Measurements from ENCODE around the gene ZNF440.

- TF ChIP-seq EZH2phosphoT487 (IDR thresholded peaks at IDR 0.05; ENCODE audit: borderline replicate concordance, low read length) (no peak), EZH2 (IDR thresholded peaks at IDR 0.05; ENCODE audit: low read length, unreplicated experiment) (no peak)
- TF ChIP-seq, protein P1, sequence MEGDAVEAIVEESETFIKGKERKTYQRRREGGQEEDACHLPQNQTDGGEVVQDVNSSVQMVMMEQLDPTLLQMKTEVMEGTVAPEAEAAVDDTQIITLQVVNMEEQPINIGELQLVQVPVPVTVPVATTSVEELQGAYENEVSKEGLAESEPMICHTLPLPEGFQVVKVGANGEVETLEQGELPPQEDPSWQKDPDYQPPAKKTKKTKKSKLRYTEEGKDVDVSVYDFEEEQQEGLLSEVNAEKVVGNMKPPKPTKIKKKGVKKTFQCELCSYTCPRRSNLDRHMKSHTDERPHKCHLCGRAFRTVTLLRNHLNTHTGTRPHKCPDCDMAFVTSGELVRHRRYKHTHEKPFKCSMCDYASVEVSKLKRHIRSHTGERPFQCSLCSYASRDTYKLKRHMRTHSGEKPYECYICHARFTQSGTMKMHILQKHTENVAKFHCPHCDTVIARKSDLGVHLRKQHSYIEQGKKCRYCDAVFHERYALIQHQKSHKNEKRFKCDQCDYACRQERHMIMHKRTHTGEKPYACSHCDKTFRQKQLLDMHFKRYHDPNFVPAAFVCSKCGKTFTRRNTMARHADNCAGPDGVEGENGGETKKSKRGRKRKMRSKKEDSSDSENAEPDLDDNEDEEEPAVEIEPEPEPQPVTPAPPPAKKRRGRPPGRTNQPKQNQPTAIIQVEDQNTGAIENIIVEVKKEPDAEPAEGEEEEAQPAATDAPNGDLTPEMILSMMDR (conservative IDR thresholded peaks at IDR 0.05; ENCODE audit: low read depth, low read length): no peak
These were observed at the start of gene ZNF440 for GRCh38 chr19:11814029-11814699.

All from PC-3 (cell line).